HEK293T (cell line): Measurements from ENCODE around the gene HLA-F.

Experiments used
- ARNT ChIP-seq: fragments of 450-650 bp; IDR thresholded peaks from 2 replicates; pipeline ENCODE4 v1.6.1; 2017; ENCODE audit warnings: mild to moderate bottlenecking
- BHLHE40 ChIP-seq: fragments of 450-650 bp; IDR thresholded peaks from 2 replicates; pipeline ENCODE4 v1.6.1; 2016; ENCODE audit warnings: mild to moderate bottlenecking, moderate library complexity, borderline replicate concordance
- ELF4 ChIP-seq: fragments of 450-650 bp; IDR thresholded peaks from 2 replicates; pipeline ENCODE4 v1.6.1; 2017; ENCODE audit warnings: antibody characterized with exemption
- FOXA1 ChIP-seq: fragments of 450-650 bp; IDR thresholded peaks from 2 replicates; pipeline ENCODE4 v1.6.1; 2016; ENCODE audit warnings: mild to moderate bottlenecking
- FOXK2 ChIP-seq: fragments of 450-650 bp; IDR thresholded peaks from 2 replicates; pipeline ENCODE4 v1.6.1; 2016; ENCODE audit warnings: mild to moderate bottlenecking
- FOXM1 ChIP-seq: fragments of 450-650 bp; IDR thresholded peaks from 2 replicates; pipeline ENCODE4 v1.6.1; 2017; ENCODE audit warnings: mild to moderate bottlenecking, borderline replicate concordance
- HDGF ChIP-seq: fragments of 450-650 bp; IDR thresholded peaks from 2 replicates; pipeline ENCODE4 v1.6.1; 2017; ENCODE audit warnings: antibody characterized with exemption, borderline replicate concordance
- L3MBTL2 ChIP-seq: fragments of 450-650 bp; conservative IDR thresholded peaks from 2 replicates; pipeline ENCODE4 v1.6.1; 2016; ENCODE audit warnings: mild to moderate bottlenecking
- LEF1 ChIP-seq: fragments of 450-650 bp; IDR thresholded peaks from 2 replicates; pipeline ENCODE4 v1.6.1; 2017; ENCODE audit warnings: mild to moderate bottlenecking, borderline replicate concordance
- NFRKB ChIP-seq: fragments of 450-650 bp; IDR thresholded peaks from 2 replicates; pipeline ENCODE4 v1.6.1; 2016; ENCODE audit warnings: mild to moderate bottlenecking, moderate library complexity
- SP1 ChIP-seq: fragments of 450-650 bp; IDR thresholded peaks from 2 replicates; pipeline ENCODE4 v1.6.1; 2017
- SUZ12 ChIP-seq: fragments of 450-650 bp; IDR thresholded peaks from 2 replicates; pipeline ENCODE4 v1.6.1; 2016; ENCODE audit warnings: mild to moderate bottlenecking
- TARDBP ChIP-seq: fragments of 450-650 bp; IDR thresholded peaks from 2 replicates; pipeline ENCODE4 v1.6.1; 2016
- TF ChIP-seq, protein P1 (sequence below): fragments of 450-650 bp; IDR thresholded peaks from 2 replicates; pipeline ENCODE4 v1.6.1; 2016

DNA sequence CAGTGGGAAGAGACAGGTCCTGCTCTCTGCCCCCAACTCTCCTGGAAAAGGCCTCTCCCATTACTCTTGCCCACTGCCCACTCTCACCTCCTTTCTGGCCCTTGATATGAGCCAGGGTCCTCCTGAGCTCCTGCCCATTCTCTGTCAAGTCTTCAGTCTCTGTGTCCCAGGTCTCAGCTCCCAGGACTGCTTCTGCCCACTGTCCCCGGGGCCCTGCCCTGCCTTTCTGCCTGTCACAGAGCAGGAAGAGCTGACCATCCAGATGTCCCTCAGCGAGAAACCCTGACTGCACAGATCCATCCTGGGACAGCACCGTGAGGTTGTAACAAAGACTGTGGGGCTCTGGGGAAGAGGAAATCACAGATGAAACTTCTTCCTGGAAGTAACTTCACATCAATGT lies 22.2 kb downstream of the HLA-F start:
- TF ChIP-seq SP1: no peak
- no peak for TF ChIP-seq BHLHE40
- no peak for TF ChIP-seq NFRKB
- TF ChIP-seq L3MBTL2: no peak
- TF ChIP-seq TARDBP: no peak
- TF ChIP-seq FOXM1: no peak
- TF ChIP-seq LEF1: no peak
- TF ChIP-seq, protein P1, sequence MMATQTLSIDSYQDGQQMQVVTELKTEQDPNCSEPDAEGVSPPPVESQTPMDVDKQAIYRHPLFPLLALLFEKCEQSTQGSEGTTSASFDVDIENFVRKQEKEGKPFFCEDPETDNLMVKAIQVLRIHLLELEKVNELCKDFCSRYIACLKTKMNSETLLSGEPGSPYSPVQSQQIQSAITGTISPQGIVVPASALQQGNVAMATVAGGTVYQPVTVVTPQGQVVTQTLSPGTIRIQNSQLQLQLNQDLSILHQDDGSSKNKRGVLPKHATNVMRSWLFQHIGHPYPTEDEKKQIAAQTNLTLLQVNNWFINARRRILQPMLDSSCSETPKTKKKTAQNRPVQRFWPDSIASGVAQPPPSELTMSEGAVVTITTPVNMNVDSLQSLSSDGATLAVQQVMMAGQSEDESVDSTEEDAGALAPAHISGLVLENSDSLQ: no peak
- TF ChIP-seq FOXA1: no peak
- TF ChIP-seq ELF4: no peak
- no peak for TF ChIP-seq FOXK2
- no peak for TF ChIP-seq SUZ12
- no peak for TF ChIP-seq HDGF
- TF ChIP-seq ARNT: no peak
